GM13976 (cell line): ENCODE measurements around the gene CUL3.
"Not testable (repeated sequence)": the region's sequence is repeated elsewhere in the genome, so short reads cannot be mapped to it uniquely, and the experiment has no call there.

Experiments used
- DNase-seq: peaks from one replicate; pipeline ENCODE4 v3.0.0; 2012; ENCODE audit warnings: low spot score
- CTCF ChIP-seq: IDR thresholded peaks from 2 replicates; pipeline ENCODE4 v1.5.1; 2012; ENCODE audit warnings: borderline replicate concordance, mild to moderate bottlenecking; ENCODE audit not compliant: insufficient read depth; ENCODE audit errors: extremely low read depth, missing control alignments, control extremely low read depth
- in situ Hi-C: fragments of 300-500 bp; cut with MboI; formaldehyde crosslinking; loops from one replicate; pipeline ENCODE4 v1.12.0; 2022; ENCODE audit warnings: low sequenced_read_pairs, mixed read lengths, inconsistent platforms; ENCODE audit not compliant: unreplicated experiment

Gene CUL3

GRCh38 chr2:224595518-224595917 is 10.4 kb upstream of the CUL3 start:
- TF ChIP-seq CTCF: no peak
- in situ Hi-C loops: no loop called here

GRCh38 chr2:224594840-224595239 is 9.7 kb upstream of the CUL3 start:
- TF ChIP-seq CTCF: no peak
- no peak for DNase-seq
- in situ Hi-C loops: no loop called here

More at GRCh38 chr2:224595518-224595917, 10.4 kb upstream of the CUL3 start:
- DNase-seq: no peak

- in situ Hi-C loops: no loop called here
- no peak for TF ChIP-seq CTCF
- no peak for DNase-seq
Observed at GRCh38 chr2:224591220-224591619, 6.1 kb upstream of the CUL3 start.

GRCh38 chr2:224586127-224586695 is 1.0 kb upstream of the CUL3 start:
- no peak for TF ChIP-seq CTCF
- peak; percentile 33 for DNase-seq
- in situ Hi-C loops: no loop called here

- in situ Hi-C loops: no loop called here
- peak; percentile 75 for DNase-seq
- no peak for TF ChIP-seq CTCF
Observed at GRCh38 chr2:224584785-224585210, 365 bp downstream of the CUL3 start.

- in situ Hi-C loops: no loop called here
- no peak for DNase-seq
Observed at GRCh38 chr2:224584111-224584784, 915 bp downstream of the CUL3 start.

GRCh38 chr2:224583033-224583432 is 2.1 kb downstream of the CUL3 start:
- in situ Hi-C loops, DNase-seq: not testable (repeated sequence)

More at GRCh38 chr2:224584111-224584784, 915 bp downstream of the CUL3 start:
- TF ChIP-seq CTCF: no peak
